GM12878 (cell line): ENCODE measurements around the gene CCDC39. TPM values are rescaled to one million over a fixed set of nuclear protein-coding genes. Genes with fewer than 3 reads are reported as not detected.

Experiments used
- ATAC-seq: fragments of 200-7000 bp; cut with Tn5 transposase; 3 replicates; pipeline ENCODE4 v1.9.1; 2020; ENCODE audit warnings: mild to moderate bottlenecking, moderate library complexity
- BruUV-seq: library from RNA; stranded (reverse); fragments of 400-500 nt; replicated peaks from 2 replicates; lab custom pipeline; 2021; lab: Mats Ljungman, UMichigan
- CTCF ChIA-PET: fragments of 300-600 bp; sonication (Branson Sonifier 250); formaldehyde crosslinking; extraction: SDS; loops from one replicate; lab custom pipeline; 2021; ENCODE audit warnings: inconsistent platforms; lab: Yijun Ruan, JAX
- POLR2A ChIA-PET: fragments of 350-600 bp; formaldehyde crosslinking; extraction: SDS; loops from one replicate; lab custom pipeline; 2021; ENCODE audit warnings: inconsistent platforms; lab: Charles Lee
- RAD21 ChIA-PET: fragments of 300-600 bp; sonication (Branson Sonifier 250); formaldehyde crosslinking; loops from one replicate; lab custom pipeline; 2023; ENCODE audit warnings: antibody characterized with exemption; ENCODE audit not compliant: unreplicated experiment; lab: Charles Lee
- SMC1A ChIA-PET: fragments of 300-600 bp; sonication (Branson Sonifier 250); formaldehyde crosslinking; loops from one replicate; lab custom pipeline; 2023; ENCODE audit not compliant: unreplicated experiment, uncharacterized antibody; lab: Charles Lee
- DNase-seq: peaks from one replicate; pipeline ENCODE4 v3.0.0-alpha.2; 2011; ENCODE audit warnings: low read depth, low spot score
- FAIRE-seq: peaks from 3 replicates; lab custom pipeline; 2011; peaks lifted over from hg19 to GRCh38; lab: Jason Lieb, UNC
- H2AFZ ChIP-seq: 2 replicates; pipeline ENCODE4 v1.6.0; 2011; ENCODE audit warnings: low read depth, low read length, control low read depth; ENCODE audit not compliant: control insufficient read depth
- H3K27ac ChIP-seq: 2 replicates; pipeline ENCODE4 v1.5.1; 2011; ENCODE audit warnings: control low read depth; ENCODE audit not compliant: control insufficient read depth, insufficient read depth
- H3K27me3 ChIP-seq, 2 experiments: replicated peaks in 1 of 2; 2 replicates each; pipeline versions ENCODE4 v1.6.0 to v1.6.1; 2011; ENCODE audit warnings: low read length in 1 of 2; ENCODE audit not compliant: control insufficient read depth in 2 of 2, insufficient read depth in 2 of 2
- H3K36me3 ChIP-seq, 2 experiments: 2 replicates each; pipeline ENCODE4 v1.5.1; 2011; ENCODE audit warnings: low read length in 1 of 2; ENCODE audit not compliant: control insufficient read depth in 2 of 2, insufficient read depth in 2 of 2
- H3K4me1 ChIP-seq: 2 replicates; pipeline ENCODE4 v1.6.1; 2011; ENCODE audit warnings: mild to moderate bottlenecking, low read length, moderate library complexity, mixed read lengths; ENCODE audit not compliant: control insufficient read depth, insufficient read depth
- H3K4me2 ChIP-seq: 2 replicates; pipeline ENCODE4 v1.6.0; 2011; ENCODE audit warnings: control low read depth; ENCODE audit not compliant: control insufficient read depth, insufficient read depth
- H3K4me3 ChIP-seq: fragments of 200-600 bp; sonication (generic); 2 replicates; pipeline ENCODE4 v1.5.1; 2016
- H3K79me2 ChIP-seq: 2 replicates; pipeline ENCODE4 v1.6.0; 2011; ENCODE audit warnings: low read length; ENCODE audit not compliant: control insufficient read depth, insufficient read depth
- H3K9ac ChIP-seq: 2 replicates; pipeline ENCODE4 v1.8.0; 2011; ENCODE audit warnings: low read length, control low read depth, mixed read lengths; ENCODE audit not compliant: control insufficient read depth, insufficient read depth
- H3K9me3 ChIP-seq: replicated peaks from 3 replicates; pipeline ENCODE4 v1.5.1; 2011; ENCODE audit warnings: mild to moderate bottlenecking, low read length; ENCODE audit not compliant: control insufficient read depth, insufficient read depth
- H4K20me1 ChIP-seq: 2 replicates; pipeline ENCODE4 v1.6.0; 2011; ENCODE audit not compliant: control insufficient read depth, insufficient read depth
- CBFB ChIP-seq: IDR thresholded peaks from 2 replicates; pipeline ENCODE4 v1.6.1; 2016; ENCODE audit warnings: antibody characterized with exemption, low read depth
- ETV6 ChIP-seq, 2 experiments: fragments of 450-650 bp in 1 of 2; IDR thresholded peaks in 1 of 2; conservative IDR thresholded peaks in 1 of 2; 2 replicates each; pipeline ENCODE4 v1.6.1; 2014; ENCODE audit warnings: antibody characterized with exemption in 1 of 2, borderline replicate concordance in 1 of 2, low read depth in 1 of 2, mild to moderate bottlenecking in 1 of 2, moderate library complexity in 1 of 2
- MXI1 ChIP-seq: fragments of 150-350 bp; IDR thresholded peaks from 2 replicates; pipeline ENCODE4 v1.6.1; 2011; ENCODE audit warnings: low read depth, mild to moderate bottlenecking, inconsistent platforms, low read length, improper control_type of control experiment
- SIN3A ChIP-seq: IDR thresholded peaks from 2 replicates; pipeline ENCODE4 v1.6.1; 2012; ENCODE audit warnings: low read depth, low read length, improper control_type of control experiment
- ZBTB11 ChIP-seq: fragments of 450-650 bp; formaldehyde crosslinking; IDR thresholded peaks from 2 replicates; pipeline ENCODE4 v1.5.0; 2022; ENCODE audit warnings: mild to moderate bottlenecking, missing genetic modification characterization
- WGBS: methylation state at CpG from one replicate; pipeline ENCODE4 v1.1.6; 2016; ENCODE audit warnings: low lambda C conversion rate; ENCODE audit not compliant: insufficient replicate concordance, insufficient coverage; ENCODE audit errors: missing lambda C conversion rate; 5-methylcytosine and 5-hydroxymethylcytosine counted together
- in situ Hi-C: fragments of 300-500 bp; cut with MboI; formaldehyde crosslinking; loops from 9 replicates; pipeline ENCODE4 v1.14.3; 2018; ENCODE audit warnings: mixed read lengths
- intact Hi-C: fragments of 100-400 bp; cut with micrococcal nuclease; formaldehyde crosslinking; loops from one replicate; pipeline ENCODE4 v1.14.2; 2022; ENCODE audit not compliant: unreplicated experiment
- polyA plus RNA-seq, 11 experiments: library from polyadenylated mRNA; depleted of rRNA in 4 of 11; unstranded in 6 of 11; stranded (reverse) in 5 of 11; fragments of >200 nt; fragmentation: Nextera tagmentation in 4 of 11; fragmentation: Illumina TruSeq in 1 of 11; extraction: Ambion mirVana in 4 of 11; extraction: Trizol in 1 of 11; gene quantifications; 1 replicate in 1 of 11; 2 replicates in 10 of 11; pipeline versions ENCODE4 v1.2.1 to v1.2.3, GENCODE V29; 2011 to 2016; ENCODE audit warnings: inconsistent platforms in 2 of 11, missing spikeins in 2 of 11, low read depth in 1 of 11
- total RNA-seq, 4 experiments: library from RNA; depleted of rRNA in 3 of 4; stranded (reverse); fragments of >200 nt in 3 of 4; fragmentation: Illumina TruSeq in 1 of 4; extraction: Trizol in 1 of 4; gene quantifications; 2 replicates each; pipeline versions ENCODE4 v1.2.1 to v1.2.3, GENCODE V29; 2013 to 2021
- TF ChIP-seq, protein P1 (sequence below): IDR thresholded peaks from 2 replicates; pipeline ENCODE4 v1.6.1; 2012; ENCODE audit warnings: low read length, inconsistent platforms
- TF ChIP-seq, protein P2 (sequence below): fragments of 450-650 bp; IDR thresholded peaks from 2 replicates; pipeline ENCODE4 v1.6.1; 2017; ENCODE audit warnings: low read depth, mild to moderate bottlenecking, moderate library complexity
- TF ChIP-seq, protein P3 (sequence below): fragments of 450-650 bp; IDR thresholded peaks from 2 replicates; pipeline ENCODE4 v1.6.1; 2017; ENCODE audit warnings: mild to moderate bottlenecking

CCDC39 gene
- total and polyA plus RNA-seq, 10 of the 15 experiments (the other 5 are each of a cell fraction or from before 2014, with no cell fraction given), result 0.10 to 0.69 (median 0.31) TPM

DNA sequence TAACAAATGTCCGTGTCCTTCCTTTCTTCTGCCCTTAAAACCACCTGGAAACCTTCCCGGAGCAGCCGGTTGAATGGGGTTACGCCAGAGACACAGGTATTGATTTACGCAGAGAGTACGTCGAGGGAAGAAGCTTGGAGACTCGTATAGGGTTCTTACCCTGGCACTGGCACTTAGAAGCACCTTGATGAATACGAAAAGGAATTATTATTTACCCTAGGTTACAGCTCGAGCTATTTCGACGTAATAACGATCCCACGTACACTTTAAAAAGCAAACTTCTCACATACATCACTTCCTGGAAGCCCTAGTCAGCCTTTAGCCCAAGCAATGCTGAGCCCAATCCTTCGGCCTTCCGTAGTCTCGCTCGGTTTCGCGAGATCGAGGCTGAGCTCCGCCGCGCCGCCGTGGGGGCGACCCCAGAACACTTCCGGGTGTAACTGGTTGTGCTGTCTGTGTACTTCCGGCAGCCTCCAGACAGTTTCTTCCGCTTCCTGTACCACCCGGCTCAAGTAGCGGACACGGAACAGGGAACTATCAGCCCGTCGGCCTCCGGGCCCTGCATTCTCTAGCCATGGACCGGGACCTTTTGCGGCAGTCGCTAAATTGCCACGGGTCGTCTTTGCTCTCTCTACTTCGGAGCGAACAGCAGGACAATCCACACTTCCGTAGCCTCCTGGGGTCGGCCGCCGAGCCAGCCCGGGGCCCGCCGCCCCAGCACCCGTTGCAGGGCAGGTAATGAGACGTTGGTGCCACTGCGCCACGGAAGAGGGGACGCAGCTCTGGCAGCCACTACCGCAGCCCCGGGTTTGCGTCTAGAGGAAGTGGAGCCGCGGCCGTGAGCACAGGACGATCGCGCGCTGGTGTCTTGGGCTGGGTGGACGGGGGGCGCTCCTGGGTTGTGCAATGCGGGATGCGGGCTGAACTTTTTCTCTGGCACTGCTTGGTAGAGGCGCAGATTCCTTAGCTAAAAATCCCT, 77.3 kb downstream of the CCDC39 start, which contains the start of gene TTC14 (continued):
- TF ChIP-seq ZBTB11 (CRISPR knock-in tag), result peak; percentile 76
- peak; percentile 59 for TF ChIP-seq MXI1

DNA sequence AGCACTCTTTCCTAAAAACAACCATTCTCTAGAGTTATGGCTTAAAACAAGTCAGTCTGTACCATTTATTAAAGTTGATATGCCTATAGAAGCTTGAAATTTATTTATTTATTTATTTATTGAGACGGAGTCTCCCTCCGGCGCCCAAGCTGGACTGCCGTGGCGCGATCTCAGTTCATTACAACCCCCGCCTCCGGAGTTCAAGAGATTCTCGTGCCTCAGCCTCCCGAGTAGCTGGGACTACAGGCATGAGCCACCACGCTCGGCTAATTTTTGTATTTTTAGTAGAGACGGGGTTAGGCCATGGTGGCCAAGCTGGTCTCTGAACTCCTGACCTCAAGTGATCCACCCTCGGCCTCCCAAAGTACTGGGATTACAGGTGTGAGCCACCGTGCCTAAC, 78.8 kb downstream of the CCDC39 start:
- no peaks in the 10 kb centered on the region for H3K4me1 ChIP-seq
- H3K4me2 ChIP-seq, result no peak overlapping the region
- in situ Hi-C loops, result loop anchor here (5.0 to 25.0 kb wide), 3 partner anchors 673 to 1263 kb away; partner anchors contain the start of gene MFN1
- no peak for TF ChIP-seq ETV6 (conservative IDR thresholded peaks at IDR 0.05 in 1 of 2, IDR thresholded peaks at IDR 0.05 in 1 of 2; ENCODE audit: borderline replicate concordance in 1 of 2, low read depth in 1 of 2)
- TF ChIP-seq, protein P1, sequence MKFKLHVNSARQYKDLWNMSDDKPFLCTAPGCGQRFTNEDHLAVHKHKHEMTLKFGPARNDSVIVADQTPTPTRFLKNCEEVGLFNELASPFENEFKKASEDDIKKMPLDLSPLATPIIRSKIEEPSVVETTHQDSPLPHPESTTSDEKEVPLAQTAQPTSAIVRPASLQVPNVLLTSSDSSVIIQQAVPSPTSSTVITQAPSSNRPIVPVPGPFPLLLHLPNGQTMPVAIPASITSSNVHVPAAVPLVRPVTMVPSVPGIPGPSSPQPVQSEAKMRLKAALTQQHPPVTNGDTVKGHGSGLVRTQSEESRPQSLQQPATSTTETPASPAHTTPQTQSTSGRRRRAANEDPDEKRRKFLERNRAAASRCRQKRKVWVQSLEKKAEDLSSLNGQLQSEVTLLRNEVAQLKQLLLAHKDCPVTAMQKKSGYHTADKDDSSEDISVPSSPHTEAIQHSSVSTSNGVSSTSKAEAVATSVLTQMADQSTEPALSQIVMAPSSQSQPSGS, result no peak
- TF ChIP-seq CBFB, result no peak
- TF ChIP-seq, protein P2, sequence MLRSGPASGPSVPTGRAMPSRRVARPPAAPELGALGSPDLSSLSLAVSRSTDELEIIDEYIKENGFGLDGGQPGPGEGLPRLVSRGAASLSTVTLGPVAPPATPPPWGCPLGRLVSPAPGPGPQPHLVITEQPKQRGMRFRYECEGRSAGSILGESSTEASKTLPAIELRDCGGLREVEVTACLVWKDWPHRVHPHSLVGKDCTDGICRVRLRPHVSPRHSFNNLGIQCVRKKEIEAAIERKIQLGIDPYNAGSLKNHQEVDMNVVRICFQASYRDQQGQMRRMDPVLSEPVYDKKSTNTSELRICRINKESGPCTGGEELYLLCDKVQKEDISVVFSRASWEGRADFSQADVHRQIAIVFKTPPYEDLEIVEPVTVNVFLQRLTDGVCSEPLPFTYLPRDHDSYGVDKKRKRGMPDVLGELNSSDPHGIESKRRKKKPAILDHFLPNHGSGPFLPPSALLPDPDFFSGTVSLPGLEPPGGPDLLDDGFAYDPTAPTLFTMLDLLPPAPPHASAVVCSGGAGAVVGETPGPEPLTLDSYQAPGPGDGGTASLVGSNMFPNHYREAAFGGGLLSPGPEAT, result no peak
- TF ChIP-seq, protein P3, sequence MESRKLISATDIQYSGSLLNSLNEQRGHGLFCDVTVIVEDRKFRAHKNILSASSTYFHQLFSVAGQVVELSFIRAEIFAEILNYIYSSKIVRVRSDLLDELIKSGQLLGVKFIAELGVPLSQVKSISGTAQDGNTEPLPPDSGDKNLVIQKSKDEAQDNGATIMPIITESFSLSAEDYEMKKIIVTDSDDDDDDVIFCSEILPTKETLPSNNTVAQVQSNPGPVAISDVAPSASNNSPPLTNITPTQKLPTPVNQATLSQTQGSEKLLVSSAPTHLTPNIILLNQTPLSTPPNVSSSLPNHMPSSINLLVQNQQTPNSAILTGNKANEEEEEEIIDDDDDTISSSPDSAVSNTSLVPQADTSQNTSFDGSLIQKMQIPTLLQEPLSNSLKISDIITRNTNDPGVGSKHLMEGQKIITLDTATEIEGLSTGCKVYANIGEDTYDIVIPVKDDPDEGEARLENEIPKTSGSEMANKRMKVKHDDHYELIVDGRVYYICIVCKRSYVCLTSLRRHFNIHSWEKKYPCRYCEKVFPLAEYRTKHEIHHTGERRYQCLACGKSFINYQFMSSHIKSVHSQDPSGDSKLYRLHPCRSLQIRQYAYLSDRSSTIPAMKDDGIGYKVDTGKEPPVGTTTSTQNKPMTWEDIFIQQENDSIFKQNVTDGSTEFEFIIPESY, result no peak
- TF ChIP-seq SIN3A, result no peak

More for the DNA sequence above, 78.8 kb downstream of the CCDC39 start:
- FAIRE-seq (no peak), DNase-seq (no peak), ATAC-seq (no peak)
- H3K36me3 ChIP-seq, result peaks cover 0 to 4% of the 10 kb centered on the region in 2 experiments; a peak in 1 of 4 replicates
- BruUV-seq, result no TSS peak
- WGBS, result 97% methylated on average over 15 of the region's 15 CpGs
- ChIA-PET RAD21 (interaction anchor here (1.0 to 1.7 kb wide), 3 partner anchors 15 to 949 kb away, joined by 3 to 4 read pairs (median 4); no protein-coding TSS in a partner anchor), SMC1A (interaction anchor here (1.0 to 2.1 kb wide), 3 partner anchors 11 to 789 kb away, joined by 3 to 7 read pairs (median 6); no protein-coding TSS in a partner anchor), POLR2A (no interaction called here), CTCF (interaction anchor here (2.5 kb wide), 1 partner anchor 671 kb away, joined by 11 read pairs; no protein-coding TSS in a partner anchor)
- H4K20me1 ChIP-seq, result no peaks in the 10 kb centered on the region
- no peak overlapping the region for H2AFZ ChIP-seq
- no peak overlapping the region for H3K27ac ChIP-seq
- H3K27me3 ChIP-seq, result no peaks in the 10 kb centered on the region
- intact Hi-C loops, result loop anchor here (5.0 kb wide), 2 partner anchors 77 to 948 kb away; partner anchors contain the start of genes CCDC39 and USP13
- H3K9me3 ChIP-seq, result peaks cover 4% of the 10 kb centered on the region; the same call in 2 of the 3 replicates
- H3K9ac ChIP-seq, result no peak overlapping the region
- H3K4me3 ChIP-seq, result no peak overlapping the region
- H3K79me2 ChIP-seq, result peaks cover 19% of the 10 kb centered on the region
